ENCODE data around the gene ARPC5. TPM values are rescaled to one million over a fixed set of nuclear protein-coding genes. Genes with fewer than 3 reads are reported as not detected.
"Not testable (repeated sequence)": the region's sequence is repeated elsewhere in the genome, so short reads cannot be mapped to it uniquely, and the experiment has no call there.

The ARPC5 gene
- polyA plus RNA-seq, 6 donors from 2014 or later, result 286 to 573 (median 376) TPM

- peaks cover 8 to 19% (median 10%) of the 10 kb centered on the region in 3 donors for H3K4me1 Mint-ChIP-seq
- H3K9me3 Mint-ChIP-seq, result no peaks in the 10 kb centered on the region
- H3K27me3 Mint-ChIP-seq, result peaks cover 0 to 4% (median 0%) of the 10 kb centered on the region in 3 donors
- H3K27ac Mint-ChIP-seq, result no peak overlapping the region
- ATAC-seq (ENCODE audit: low read depth in 2 of 2) (no peak), DNase-seq (no peak)
- H3K36me3 Mint-ChIP-seq, result no peaks in the 10 kb centered on the region
- H3K4me3 Mint-ChIP-seq, result no peak overlapping the region
Observed at GRCh38 chr1:183619781-183620180, 15.8 kb downstream of the ARPC5 start.

GRCh38 chr1:183618202-183618601, 17.4 kb downstream of the ARPC5 start:
- not testable (repeated sequence) for DNase-seq; H3K36me3 Mint-ChIP-seq; H3K4me3 Mint-ChIP-seq; H3K9me3 Mint-ChIP-seq; H3K27ac Mint-ChIP-seq; ATAC-seq (ENCODE audit: low read depth in 2 of 2)
- peaks cover 5 to 15% (median 7%) of the 10 kb centered on the region in 3 donors for H3K4me1 Mint-ChIP-seq
- H3K27me3 Mint-ChIP-seq, result peaks cover 0 to 11% (median 4%) of the 10 kb centered on the region in 3 donors

DNA sequence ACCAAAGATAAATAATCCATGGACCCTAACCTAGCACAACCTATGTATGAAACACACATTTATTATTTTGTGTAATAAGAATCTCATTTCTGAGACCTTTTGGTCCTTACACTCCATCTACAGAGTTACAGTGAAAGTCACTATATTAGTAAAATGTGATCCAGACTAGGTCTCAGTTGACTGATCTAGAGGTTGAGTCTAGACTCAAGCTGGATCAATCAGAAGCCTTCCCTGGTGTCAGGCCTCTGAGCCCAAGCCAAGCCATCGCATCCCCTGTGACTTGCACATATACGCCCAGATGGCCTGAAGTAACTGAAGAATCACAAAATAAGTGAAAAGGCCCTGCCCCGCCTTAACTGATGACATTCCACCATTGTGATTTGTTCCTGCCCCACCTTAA, 22.6 kb downstream of the ARPC5 start:
- not testable (repeated sequence) for ATAC-seq (ENCODE audit: low read depth in 2 of 2); H3K36me3 Mint-ChIP-seq; H3K9me3 Mint-ChIP-seq; DNase-seq; H3K4me3 Mint-ChIP-seq
- peaks cover 4 to 12% (median 8%) of the 10 kb centered on the region in 3 donors for H3K4me1 Mint-ChIP-seq
- H3K27me3 Mint-ChIP-seq, result peaks cover 0 to 11% (median 4%) of the 10 kb centered on the region in 3 donors
- peak overlapping the region in 1 of 6 donors; percentile 56 for H3K27ac Mint-ChIP-seq

DNA sequence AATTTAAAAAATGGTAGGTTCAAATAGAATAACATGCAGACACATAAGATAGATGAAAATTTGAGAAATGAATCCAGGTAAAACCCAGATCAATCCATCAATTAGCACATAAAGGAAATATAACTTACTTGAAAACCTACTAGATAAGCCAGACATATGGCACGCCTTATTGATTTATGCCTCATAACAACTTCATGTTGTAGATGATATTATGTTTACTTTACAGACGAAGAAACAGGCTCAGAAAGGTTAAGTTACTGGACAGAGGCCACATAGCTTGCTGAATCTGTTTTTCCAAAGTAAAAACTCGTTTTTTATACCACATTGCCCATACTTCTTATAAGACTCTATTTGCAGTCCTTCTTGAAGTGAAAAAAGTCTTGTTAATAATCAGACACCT, 23.2 kb downstream of the ARPC5 start:
- Mint-ChIP-seq H3K36me3 (no peaks in the 10 kb centered on the region), H3K27ac (no peak overlapping the region), H3K27me3 (peaks cover 0 to 11% (median 4%) of the 10 kb centered on the region in 3 donors), H3K4me1 (peaks cover 8 to 17% (median 13%) of the 10 kb centered on the region in 3 donors), H3K9me3 (peaks cover 0 to 3% (median 0%) of the 10 kb centered on the region in 7 donors), H3K4me3 (no peak overlapping the region)
- DNase-seq (no peak), ATAC-seq (ENCODE audit: low read depth in 2 of 2) (no peak)

DNA sequence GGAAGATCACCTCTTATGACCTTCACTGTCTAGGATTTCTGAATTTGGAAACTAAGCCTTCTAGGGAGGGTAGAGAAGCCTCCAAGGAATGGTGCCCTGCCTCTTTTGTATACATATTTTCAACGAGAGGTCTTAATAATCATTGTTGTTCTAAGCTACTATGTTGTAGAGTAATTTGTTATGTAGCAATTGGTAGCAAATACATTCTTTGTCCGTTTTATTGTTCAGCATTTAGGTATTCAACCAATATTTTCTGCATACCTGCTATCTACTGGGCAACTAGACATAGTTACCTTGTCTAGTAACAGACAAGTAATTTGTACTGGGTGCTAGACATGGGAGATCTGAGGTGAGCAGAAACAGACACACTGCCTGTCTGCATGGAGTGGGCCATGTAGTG, 24.6 kb downstream of the ARPC5 start:
- Mint-ChIP-seq H3K4me1 (peaks cover 13 to 22% (median 19%) of the 10 kb centered on the region in 3 donors), H3K9me3 (peaks cover 0 to 3% (median 0%) of the 10 kb centered on the region in 7 donors), H3K27ac (no peak overlapping the region), H3K36me3 (no peaks in the 10 kb centered on the region), H3K4me3 (no peak overlapping the region), H3K27me3 (peaks cover 0 to 11% (median 4%) of the 10 kb centered on the region in 3 donors)
- no peak for ATAC-seq (ENCODE audit: low read depth in 2 of 2)
- no peak for DNase-seq

DNA sequence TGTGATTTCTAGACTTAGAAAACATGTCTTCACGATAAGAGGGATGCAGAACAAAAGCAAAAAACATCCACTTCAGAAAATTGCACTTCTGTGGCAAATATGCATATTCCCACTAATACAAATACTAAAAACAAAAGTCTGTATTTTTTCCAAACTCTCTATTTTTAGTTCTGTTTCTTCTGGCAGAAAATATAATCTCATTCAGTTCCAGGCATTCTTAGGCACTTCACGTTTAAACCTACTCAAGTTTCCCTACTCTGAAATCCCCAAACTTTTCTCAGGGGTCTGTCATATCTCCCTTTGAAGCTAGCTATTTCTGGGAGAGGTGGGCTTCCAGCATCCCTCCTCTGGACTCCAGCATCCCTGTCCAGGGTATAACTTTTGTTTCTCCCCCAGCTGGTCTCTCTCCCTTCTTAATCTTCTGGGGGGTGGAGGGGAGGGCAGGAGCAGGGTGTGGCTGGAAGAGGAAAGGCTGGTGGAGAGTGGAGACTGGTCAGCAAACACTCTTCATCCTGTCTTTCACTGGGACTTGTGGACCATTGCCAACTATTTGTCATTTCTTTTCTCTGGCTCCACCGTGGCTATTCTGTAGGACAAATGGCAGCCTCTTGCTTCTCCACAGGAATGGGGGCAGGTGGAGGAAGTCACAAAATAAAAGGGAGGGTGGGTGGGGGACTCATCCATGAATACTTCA, 25.7 kb downstream of the ARPC5 start:
- H3K27ac Mint-ChIP-seq, result peak overlapping the region in 1 of 6 donors; percentile 78
- DNase-seq (no peak), ATAC-seq (ENCODE audit: low read depth in 2 of 2) (no peak)
- H3K9me3 Mint-ChIP-seq, result peaks cover 0 to 3% (median 0%) of the 10 kb centered on the region in 7 donors
- peaks cover 15 to 22% (median 19%) of the 10 kb centered on the region in 3 donors for H3K4me1 Mint-ChIP-seq
- no peak overlapping the region for H3K4me3 Mint-ChIP-seq
- H3K36me3 Mint-ChIP-seq, result no peaks in the 10 kb centered on the region
- H3K27me3 Mint-ChIP-seq, result peaks cover 0 to 8% (median 4%) of the 10 kb centered on the region in 3 donors

- Mint-ChIP-seq H3K4me3 (no peak overlapping the region), H3K27ac (peak overlapping the region in 4 of 6 donors; percentile 9 to 59 (median 45))
Observed at GRCh38 chr1:183609313-183609712, 26.3 kb downstream of the ARPC5 start.

DNA sequence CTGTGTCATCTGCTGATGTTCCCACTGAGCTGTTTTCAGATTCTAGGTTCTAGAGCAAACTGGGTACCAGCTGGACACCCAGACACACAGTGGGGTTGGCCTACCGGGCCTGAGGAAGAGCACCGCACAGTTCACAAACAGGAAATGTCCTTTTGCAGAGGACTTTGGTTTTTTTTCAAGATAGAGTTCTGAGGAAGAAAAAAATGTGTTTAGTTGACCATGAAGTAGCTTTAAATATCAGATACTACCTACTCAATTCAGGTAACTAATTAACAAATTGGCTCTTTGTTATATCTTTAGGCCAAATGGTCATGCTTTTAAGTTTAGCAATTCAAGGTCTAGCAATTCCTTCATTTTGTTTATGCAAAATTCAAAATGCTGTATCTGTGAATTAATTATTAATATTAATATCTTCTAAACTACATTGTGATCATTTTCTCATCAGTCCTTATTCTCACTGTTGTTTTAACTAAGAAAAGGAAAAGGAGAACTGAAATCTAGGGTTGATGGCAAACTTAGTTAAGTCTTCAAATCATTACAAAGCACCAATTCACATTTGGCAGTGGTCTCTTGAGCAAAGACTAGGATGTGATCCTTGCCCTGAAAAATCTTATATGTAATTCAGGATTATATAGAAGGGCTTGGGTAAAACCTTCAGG, 28.1 kb downstream of the ARPC5 start:
- Mint-ChIP-seq H3K27me3 (peaks cover 0 to 4% (median 0%) of the 10 kb centered on the region in 3 donors), H3K4me3 (peak overlapping the region in 4 of 8 donors; percentile 19 to 71 (median 42)), H3K27ac (peak overlapping the region in 5 of 6 donors; percentile 80 to 94 (median 90)), H3K36me3 (no peaks in the 10 kb centered on the region), H3K4me1 (peaks cover 26 to 33% (median 28%) of the 10 kb centered on the region in 3 donors), H3K9me3 (peaks cover 0 to 3% (median 0%) of the 10 kb centered on the region in 7 donors)
- ATAC-seq (ENCODE audit: low read depth in 2 of 2) (peak in 1 of 2 donors; percentile 57), DNase-seq (no peak)

More at GRCh38 chr1:183609313-183609712, 26.3 kb downstream of the ARPC5 start:
- H3K36me3 Mint-ChIP-seq, result no peaks in the 10 kb centered on the region
- peaks cover 21 to 25% (median 22%) of the 10 kb centered on the region in 3 donors for H3K4me1 Mint-ChIP-seq
- peaks cover 0 to 4% (median 2%) of the 10 kb centered on the region in 3 donors for H3K27me3 Mint-ChIP-seq
- DNase-seq, result no peak
- H3K9me3 Mint-ChIP-seq, result peaks cover 0 to 3% (median 0%) of the 10 kb centered on the region in 7 donors
- ATAC-seq (ENCODE audit: low read depth in 2 of 2), result peak; percentile 40 to 61

GRCh38 chr1:183605904-183606303, 29.7 kb downstream of the ARPC5 start:
- Mint-ChIP-seq H3K27ac (no peak overlapping the region), H3K36me3 (no peaks in the 10 kb centered on the region), H3K27me3 (peaks cover 0 to 4% (median 0%) of the 10 kb centered on the region in 3 donors), H3K4me1 (peaks cover 26 to 33% (median 28%) of the 10 kb centered on the region in 3 donors), H3K4me3 (peak overlapping the region in 1 of 8 donors; percentile 21), H3K9me3 (peaks cover 0 to 2% (median 0%) of the 10 kb centered on the region in 7 donors)
- DNase-seq (no peak), ATAC-seq (ENCODE audit: low read depth in 2 of 2) (no peak)

- no peak for ATAC-seq (ENCODE audit: low read depth in 2 of 2)
- no peak overlapping the region for H3K4me3 Mint-ChIP-seq
Observed at GRCh38 chr1:183604815-183605214, 30.8 kb downstream of the ARPC5 start.

DNA sequence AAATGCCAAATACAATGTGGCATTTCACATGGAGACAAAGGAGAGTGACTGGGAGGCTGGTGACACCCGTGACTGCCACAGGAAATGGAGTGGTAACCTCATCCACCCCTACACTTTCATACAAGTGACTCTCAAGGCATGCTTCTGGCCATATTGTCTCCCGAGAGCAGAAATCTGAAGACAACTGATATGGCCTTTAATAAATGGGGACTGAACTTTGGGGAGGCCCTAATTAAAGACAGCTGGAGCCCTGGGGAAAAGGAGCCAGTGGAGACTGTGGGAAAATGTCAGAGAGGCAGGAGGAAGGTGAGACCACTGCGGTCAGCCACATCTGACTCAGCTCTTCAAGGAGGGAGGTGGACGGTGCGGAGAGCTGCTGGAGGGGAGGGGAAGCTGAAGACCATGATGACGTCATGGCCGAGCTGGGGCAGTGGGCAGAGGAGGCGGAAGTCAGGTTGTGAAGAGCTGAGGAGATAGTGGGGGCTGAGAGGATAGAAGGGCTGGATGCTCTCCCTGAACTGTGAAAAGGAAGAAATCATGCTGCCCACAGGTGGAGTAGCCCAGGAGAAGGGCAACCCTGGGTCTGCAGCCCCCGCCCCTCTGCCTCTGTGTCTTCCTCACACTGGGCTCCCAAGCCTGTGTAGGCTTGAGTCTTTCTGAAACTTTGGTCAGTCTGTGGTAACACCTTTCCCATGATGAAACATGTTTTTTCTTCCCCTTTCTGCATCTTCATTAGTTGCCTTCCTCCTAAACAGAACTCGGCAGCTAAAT, 31.4 kb downstream of the ARPC5 start:
- no peaks in the 10 kb centered on the region for H3K36me3 Mint-ChIP-seq
- no peak for ATAC-seq (ENCODE audit: low read depth in 2 of 2)
- DNase-seq, result no peak
- peaks cover 0 to 2% (median 0%) of the 10 kb centered on the region in 7 donors for H3K9me3 Mint-ChIP-seq
- peaks cover 25 to 32% (median 28%) of the 10 kb centered on the region in 3 donors for H3K4me1 Mint-ChIP-seq
- H3K4me3 Mint-ChIP-seq, result peak overlapping the region in 1 of 8 donors; percentile 18
- peaks cover 0 to 4% (median 0%) of the 10 kb centered on the region in 3 donors for H3K27me3 Mint-ChIP-seq
- peak overlapping the region in 4 of 6 donors; percentile 24 to 79 (median 65) for H3K27ac Mint-ChIP-seq

More at GRCh38 chr1:183604815-183605214, 30.8 kb downstream of the ARPC5 start:
- Mint-ChIP-seq H3K36me3 (no peaks in the 10 kb centered on the region), H3K9me3 (peaks cover 0 to 2% (median 0%) of the 10 kb centered on the region in 7 donors), H3K27ac (peak overlapping the region in 1 of 6 donors; percentile 24), H3K4me1 (peaks cover 26 to 33% (median 28%) of the 10 kb centered on the region in 3 donors), H3K27me3 (peaks cover 0 to 4% (median 0%) of the 10 kb centered on the region in 3 donors)
- DNase-seq, result no peak

DNA sequence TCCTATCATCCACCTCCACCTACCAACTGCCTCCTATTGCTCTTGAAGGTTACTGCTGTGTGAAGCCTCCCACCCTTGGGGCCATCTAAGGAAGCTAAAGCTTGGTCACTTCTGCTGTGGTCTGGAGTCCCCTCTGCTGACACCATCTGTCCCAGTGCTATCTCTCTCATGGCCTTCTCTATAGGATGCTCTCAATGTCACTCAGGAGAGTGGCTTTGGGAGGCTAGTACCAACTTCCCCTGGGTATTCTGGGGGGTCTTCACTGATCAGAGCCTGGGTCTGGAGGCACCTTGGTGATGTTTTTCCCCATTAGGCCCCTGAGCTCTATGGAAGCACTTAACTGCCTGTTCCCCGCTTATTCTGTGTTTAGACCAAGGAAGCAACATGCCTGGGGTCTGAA, 33.1 kb downstream of the ARPC5 start:
- H3K27me3 Mint-ChIP-seq, result peaks cover 0 to 4% (median 0%) of the 10 kb centered on the region in 3 donors

DNA sequence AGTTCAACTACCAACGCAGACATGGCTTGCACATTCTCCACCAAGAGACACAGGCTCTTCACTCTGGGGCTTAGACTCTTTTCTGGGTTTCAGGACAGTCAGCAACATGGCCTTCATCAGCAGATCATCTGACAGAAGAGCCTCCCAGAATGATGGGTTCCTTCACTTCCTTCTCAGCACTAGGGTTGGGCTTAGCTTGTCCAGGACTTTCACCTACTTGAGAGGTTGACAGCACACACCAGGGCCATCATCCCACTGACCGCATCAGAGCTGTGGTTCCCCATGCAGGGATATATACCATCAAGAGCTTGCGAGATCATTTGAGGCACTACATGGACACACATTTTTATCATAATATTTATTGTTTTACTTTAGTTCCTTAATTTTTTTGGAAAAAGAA, 34.9 kb downstream of the ARPC5 start:
- peaks cover 8 to 23% (median 22%) of the 10 kb centered on the region in 3 donors for H3K4me1 Mint-ChIP-seq
- peak overlapping the region in 1 of 6 donors; percentile 17 for H3K27ac Mint-ChIP-seq
- DNase-seq (no peak), ATAC-seq (ENCODE audit: low read depth in 2 of 2) (no peak)
- H3K27me3 Mint-ChIP-seq, result peaks cover 0 to 4% (median 0%) of the 10 kb centered on the region in 3 donors
- H3K4me3 Mint-ChIP-seq, result no peak overlapping the region
- peaks cover 0 to 2% (median 0%) of the 10 kb centered on the region in 7 donors for H3K9me3 Mint-ChIP-seq
- H3K36me3 Mint-ChIP-seq, result no peaks in the 10 kb centered on the region

More for the DNA sequence above, 33.1 kb downstream of the ARPC5 start:
- ATAC-seq (ENCODE audit: low read depth in 2 of 2) (no peak), DNase-seq (no peak)
- H3K4me1 Mint-ChIP-seq, result peaks cover 14 to 29% (median 28%) of the 10 kb centered on the region in 3 donors
- H3K4me3 Mint-ChIP-seq, result no peak overlapping the region
- H3K27ac Mint-ChIP-seq, result no peak overlapping the region
- H3K36me3 Mint-ChIP-seq, result no peaks in the 10 kb centered on the region
- H3K9me3 Mint-ChIP-seq, result peaks cover 0 to 2% (median 0%) of the 10 kb centered on the region in 7 donors
